Measurements from ENCODE around the gene RDM1. TPM values are rescaled to one million over a fixed set of nuclear protein-coding genes. Genes with fewer than 3 reads are reported as not detected.

RDM1 gene
- total and polyA plus RNA-seq, 2 of the 4 experiments (the other 2 are of a cell fraction), result 0.18 TPM; not detected in 1

GRCh38 chr17:35909408-35909807 lies 21.2 kb downstream of the RDM1 start:
- Histone ChIP-seq H3K18ac (ENCODE audit: low read depth, low read length) (no peak overlapping the region), H3K23ac (ENCODE audit: low read depth, low read length) (no peak overlapping the region), H3K14ac (replicated peaks; ENCODE audit: low read depth, low read length) (no peak overlapping the region), H3K9ac (ENCODE audit: low read depth, low read length) (no peak overlapping the region), H4K8ac (ENCODE audit: low read depth in 2 of 2, low read length in 2 of 2) (no peak overlapping the region), H2BK20ac (ENCODE audit: low read depth, low read length) (no peak overlapping the region), H2AK5ac (ENCODE audit: low read depth, low read length) (no peak overlapping the region), H3K27me3 (ENCODE audit: control insufficient read depth, insufficient read depth, low read length) (peaks cover 2% of the 10 kb centered on the region; the same call in 1 of the 2 replicates), H4K20me1 (ENCODE audit: insufficient read depth, low read length) (no peaks in the 10 kb centered on the region; the same call in 1 of the 2 replicates), H3K4me3 (ENCODE audit: insufficient read depth, low read depth, low read length) (no peak overlapping the region), H3K9me3 (ENCODE audit: control insufficient read depth, insufficient read depth, low read length) (no peaks in the 10 kb centered on the region), H3K4me2 (ENCODE audit: low read depth, low read length) (no peak overlapping the region), H2AFZ (replicated peaks; ENCODE audit: low read length, poor library complexity) (no peak overlapping the region), H3K79me1 (ENCODE audit: low read depth in 1 of 2, low read length in 2 of 2) (no peaks in the 10 kb centered on the region), H4K91ac (ENCODE audit: insufficient read depth, low read depth, low read length) (no peak overlapping the region), H4K5ac (ENCODE audit: low read depth, low read length) (no peak overlapping the region), H3K56ac (ENCODE audit: extremely low read depth, insufficient read depth, low read length) (no peak overlapping the region), H3K36me3 (ENCODE audit: control insufficient read depth, insufficient read depth, low read length) (no peaks in the 10 kb centered on the region), H3K9me1 (ENCODE audit: insufficient read depth, low read length) (no peaks in the 10 kb centered on the region; the same call in 1 of the 2 replicates), H2BK5ac (ENCODE audit: low read depth, low read length, poor library complexity, severe bottlenecking) (no peak overlapping the region), H2BK120ac (ENCODE audit: low read depth, low read length) (no peak overlapping the region), H3K4me1 (ENCODE audit: control insufficient read depth, insufficient read depth, low read length) (no peaks in the 10 kb centered on the region), H3K4ac (ENCODE audit: low read depth, low read length) (no peak overlapping the region), H2AK9ac (replicated peaks; ENCODE audit: low read depth, low read length, poor library complexity) (no peak overlapping the region), H2BK15ac (ENCODE audit: low read depth, low read length) (no peak overlapping the region), H3K27ac (ENCODE audit: insufficient read depth, low read length) (no peak overlapping the region)
- BruUV-seq (replicated peaks), result no TSS peak
- TF ChIP-seq ELK1 (IDR thresholded peaks at IDR 0.05; ENCODE audit: borderline replicate concordance, low read depth, low read length), result no peak
- no peak for TF ChIP-seq CEBPB (IDR thresholded peaks at IDR 0.05; ENCODE audit: low read depth, low read length)
- no peak for TF ChIP-seq RAD21 (IDR thresholded peaks at IDR 0.05; ENCODE audit: low read length)
- TF ChIP-seq CHD1 (IDR thresholded peaks at IDR 0.05; ENCODE audit: low read depth, low read length), result no peak
- no peak for TF ChIP-seq MAFK (IDR thresholded peaks at IDR 0.05; ENCODE audit: low read depth, low read length)
- TF ChIP-seq CTCF (conservative IDR thresholded peaks at IDR 0.05; ENCODE audit: low read depth, low read length), result no peak
- TF ChIP-seq MAZ (IDR thresholded peaks at IDR 0.05; ENCODE audit: borderline replicate concordance, low read depth, low read length), result no peak
- TF ChIP-seq USF2 (IDR thresholded peaks at IDR 0.05; ENCODE audit: low read depth, low read length), result no peak
- TF ChIP-seq POLR2A (IDR thresholded peaks at IDR 0.05; ENCODE audit: low read depth, low read length), result no peak
- no peak for TF ChIP-seq BHLHE40 (IDR thresholded peaks at IDR 0.05; ENCODE audit: low read depth, low read length)
- no peak for TF ChIP-seq MXI1 (IDR thresholded peaks at IDR 0.05; ENCODE audit: borderline replicate concordance, low read depth, low read length)
- TF ChIP-seq RFX5 (IDR thresholded peaks at IDR 0.05; ENCODE audit: low read depth, low read length), result no peak
- no peak for TF ChIP-seq NFE2L2 (IDR thresholded peaks at IDR 0.05; ENCODE audit: low read depth, low read length)
- no peak for TF ChIP-seq SMC3 (IDR thresholded peaks at IDR 0.05; ENCODE audit: low read depth, low read length)
- no peak for TF ChIP-seq FOS (IDR thresholded peaks at IDR 0.05; ENCODE audit: low read depth, low read length)
- TF ChIP-seq RCOR1 (IDR thresholded peaks at IDR 0.05; ENCODE audit: insufficient replicate concordance, low read length), result no peak
- DNase-seq (no peak), ATAC-seq (ENCODE audit: low read depth) (no peak)
- dilution Hi-C loops (cut with HindIII; ENCODE audit: low sequenced_read_pairs, unreplicated experiment) (no loop called here), in situ Hi-C loops (cut with MboI; ENCODE audit: low sequenced_read_pairs) (no loop called here), intact Hi-C loops (cut with micrococcal nuclease) (no loop called here)
- ChIA-PET CTCF (no interaction called here), POLR2A (ENCODE audit: unreplicated experiment) (no interaction called here)
- WGBS, 2 experiments (ENCODE audit: extremely low coverage in 2 of 2, insufficient read length in 1 of 2), result no CpG with 5 or more reads among the region's 3 CpGs
